Glomerular visceral epithelial cell (primary cell): ENCODE data around the gene GPR152.
"Not testable (repeated sequence)": the region's sequence is repeated elsewhere in the genome, so short reads cannot be mapped to it uniquely, and the experiment has no call there.

ENCODE experiments used
- DNase-seq: peaks from one replicate; pipeline ENCODE4 v3.0.0-alpha.2; 2016; ENCODE audit errors: extremely low spot score

GPR152 gene

GRCh38 chr11:67409781-67410368, 42.7 kb downstream of the GPR152 start:
- no peak for DNase-seq

DNA sequence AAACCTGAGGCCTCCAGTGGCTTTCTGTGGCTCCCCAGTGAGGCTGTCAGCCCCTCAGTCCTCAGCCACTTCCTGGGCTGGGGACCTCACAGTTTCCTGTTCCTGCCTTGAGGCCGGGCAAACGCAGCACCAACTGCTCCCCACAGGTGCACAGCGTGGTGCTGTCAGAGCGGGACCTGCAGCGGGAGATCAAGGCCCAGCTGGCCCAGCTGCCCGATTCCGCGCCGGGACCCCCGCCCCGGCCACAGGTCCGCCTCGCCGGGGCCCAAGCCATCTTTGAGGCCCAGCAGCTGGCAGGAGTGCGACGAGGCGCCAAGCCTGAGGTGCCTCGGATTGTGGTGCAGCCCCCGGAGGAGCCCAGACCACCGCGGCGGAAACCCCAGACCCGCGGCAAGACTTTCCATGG, 43.3 kb downstream of the GPR152 start:
- DNase-seq, result no peak

DNA sequence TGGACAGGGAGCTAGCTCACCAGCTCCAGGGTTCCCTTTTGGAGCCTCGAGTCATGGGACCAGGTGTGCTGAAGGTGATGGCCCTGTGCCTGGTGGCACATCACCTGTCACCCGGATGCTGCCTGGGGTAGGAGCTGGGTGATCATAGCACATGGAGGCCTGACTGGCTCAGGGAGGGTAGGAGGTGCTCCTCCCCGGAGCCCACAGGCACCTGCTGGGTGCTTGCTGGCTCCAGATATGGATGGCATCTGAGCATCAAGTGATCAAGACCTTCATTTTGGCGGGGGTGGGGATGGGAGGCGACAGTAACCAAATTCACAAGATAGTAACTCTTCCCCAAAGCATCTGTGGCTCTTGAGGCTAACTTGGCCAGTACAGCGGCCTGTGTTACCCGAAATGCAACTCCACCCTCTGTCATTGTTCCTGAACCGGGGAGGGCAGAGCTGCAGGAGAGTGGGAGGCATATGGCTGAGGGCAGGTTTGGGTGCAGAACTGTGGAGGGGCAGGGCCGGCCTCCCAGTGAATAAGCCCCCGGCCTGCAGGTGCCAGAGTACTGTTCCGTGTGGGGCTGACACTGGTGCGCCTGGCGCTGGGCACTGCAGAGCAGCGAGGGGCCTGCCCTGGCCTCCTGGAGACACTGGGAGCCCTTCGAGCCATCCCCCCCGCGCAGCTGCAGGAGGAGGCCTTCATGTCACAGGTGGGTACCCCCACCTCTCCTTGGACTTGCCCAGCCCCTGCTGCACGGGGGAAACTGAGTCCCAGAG, 43.9 kb downstream of the GPR152 start:
- DNase-seq, result no peak

DNA sequence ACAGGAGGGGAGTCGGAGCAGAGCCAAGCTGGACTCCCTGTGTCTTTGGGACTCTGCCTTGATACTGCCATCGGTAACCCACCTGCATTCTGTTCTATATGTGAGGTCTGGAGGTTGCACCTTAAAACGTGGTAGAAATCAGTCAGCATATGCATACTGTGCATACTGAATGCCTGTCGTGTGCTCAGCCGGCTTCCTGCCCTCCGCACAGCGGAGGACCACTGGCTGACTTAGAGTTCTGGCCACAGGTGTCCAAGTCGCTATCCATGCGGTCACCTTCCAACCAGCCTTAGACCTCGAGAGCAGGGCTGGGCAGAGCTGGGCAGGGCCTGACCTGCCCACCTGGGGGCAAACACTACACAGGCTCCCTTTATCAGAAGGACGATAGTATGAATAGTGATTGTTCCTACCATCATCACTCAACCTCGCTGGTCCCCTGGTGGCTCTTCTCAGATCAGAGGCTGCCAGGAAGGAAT, 44.8 kb downstream of the GPR152 start:
- DNase-seq, result no peak

GRCh38 chr11:67406969-67407687, 45.4 kb downstream of the GPR152 start:
- DNase-seq, result no peak

- no peak for DNase-seq
Measured at GRCh38 chr11:67406420-67406968, 46.0 kb downstream of the GPR152 start.

- DNase-seq, result no peak
Measured at GRCh38 chr11:67405688-67406339, 46.7 kb downstream of the GPR152 start.

- DNase-seq, result no peak
Measured at GRCh38 chr11:67405196-67405567, 47.3 kb downstream of the GPR152 start.

GRCh38 chr11:67404515-67405195, 47.9 kb downstream of the GPR152 start:
- DNase-seq, result no peak

GRCh38 chr11:67403085-67403484, 49.4 kb downstream of the GPR152 start:
- not testable (repeated sequence) for DNase-seq

GRCh38 chr11:67402192-67402839, 50.2 kb downstream of the GPR152 start:
- not testable (repeated sequence) for DNase-seq

GRCh38 chr11:67401495-67402191, 50.9 kb downstream of the GPR152 start, which contains the start of gene PPP1CA:
Gene PPP1CA, minus strand, starts transcription at chr11:67401858. Its CDS starts 76 bp downstream, at chr11:67401782.
- DNase-seq, result peak; percentile 93
